Measurements from ENCODE around the gene DHRSX. TPM values are rescaled to one million over a fixed set of nuclear protein-coding genes. Genes with fewer than 3 reads are reported as not detected.

Gene DHRSX
- total and polyA plus RNA-seq, 2 of the 8 experiments (the other 6 are each of a cell fraction or from before 2014, with no cell fraction given), result 35.1 to 43.4 TPM

DNA sequence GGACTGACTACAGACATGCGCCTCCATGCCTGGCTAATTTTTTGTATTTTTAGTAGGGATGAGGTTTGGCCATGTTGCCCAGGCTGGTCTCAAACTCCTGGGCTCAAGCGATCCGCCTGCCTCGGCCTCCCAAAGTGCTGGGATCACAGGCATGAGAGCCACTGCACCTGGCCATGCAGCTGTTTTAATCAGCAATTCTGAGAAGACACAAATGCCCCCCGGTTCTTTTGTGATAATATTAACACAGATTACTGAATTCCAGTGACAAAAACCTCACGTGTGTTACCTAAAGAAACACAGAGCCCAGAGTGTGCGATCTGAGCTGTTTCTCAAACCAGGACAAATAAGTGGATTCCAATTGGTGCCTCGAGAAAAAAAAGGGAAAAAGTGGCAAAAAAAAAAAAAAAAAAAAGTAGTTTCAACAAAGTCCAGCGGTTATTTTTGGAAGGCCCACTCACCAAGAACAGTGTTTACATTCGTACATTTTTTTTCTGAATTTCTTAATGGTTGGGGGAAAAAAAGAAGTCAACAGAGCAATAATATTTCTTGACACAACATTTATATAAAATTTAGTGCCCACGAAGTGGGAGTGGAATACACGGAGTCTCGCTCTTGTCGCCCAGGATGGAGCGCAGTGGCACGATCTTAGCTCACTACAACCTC is 17.2 kb downstream of the DHRSX start:
- DNase-seq (ENCODE audit: low read depth in 1 of 2, low spot score in 2 of 2) (no peak), FAIRE-seq (no peak)
- no peak overlapping the region for H3K4ac ChIP-seq (replicated peaks; ENCODE audit: insufficient read length, low read depth, low read length)
- H3K4me3 ChIP-seq (ENCODE audit: extremely low read depth in 1 of 4, insufficient read depth in 2 of 4, low read depth in 3 of 4, low read length in 4 of 4), result no peak overlapping the region
- H2BK5ac ChIP-seq (ENCODE audit: low read depth, low read length), result no peak overlapping the region
- no peak overlapping the region for H3K27ac ChIP-seq (ENCODE audit: low read depth, low read length)
- no peak overlapping the region for H3K9ac ChIP-seq (replicated peaks in 1 of 4; ENCODE audit: extremely low read depth in 1 of 4, low read depth in 3 of 4, low read length in 3 of 4)
- H2AK5ac ChIP-seq (ENCODE audit: low read depth, low read length), result 0 out of 2 replicates have a peak overlapping the region, but pooled peaks have one; percentile 68
- peaks cover 14 to 85% of the 10 kb centered on the region in 2 experiments for H3K79me2 ChIP-seq (ENCODE audit: control insufficient read depth in 1 of 2, insufficient read depth in 2 of 2, low read length in 2 of 2)
- H3K27me3 ChIP-seq (replicated peaks in 1 of 4; ENCODE audit: control insufficient read depth in 3 of 4, extremely low read depth in 1 of 4, insufficient read depth in 3 of 4, low read length in 3 of 4), result no peaks in the 10 kb centered on the region
- peaks cover 5 to 13% (median 8%) of the 10 kb centered on the region in 4 experiments for H3K4me1 ChIP-seq (replicated peaks in 1 of 4; ENCODE audit: control insufficient read depth in 3 of 4, insufficient read depth in 4 of 4, low read length in 3 of 4)
- H3K23me2 ChIP-seq (ENCODE audit: low read depth, low read length), result peaks cover 2% of the 10 kb centered on the region; the same call in 1 of the 2 replicates
- no peak overlapping the region; a peak in 1 of 4 replicates for H3K4me2 ChIP-seq (ENCODE audit: insufficient read depth in 1 of 2, low read depth in 2 of 2, low read length in 2 of 2)
- no peak overlapping the region for H3K56ac ChIP-seq (replicated peaks; ENCODE audit: insufficient read length, low read depth, low read length)
- H4K20me1 ChIP-seq (replicated peaks in 1 of 2; ENCODE audit: control insufficient read depth in 1 of 2, insufficient read depth in 2 of 2, low read length in 2 of 2), result peaks cover 7 to 8% of the 10 kb centered on the region in 2 experiments
- no peaks in the 10 kb centered on the region; a peak in 1 of 4 replicates for H3K9me3 ChIP-seq (ENCODE audit: insufficient read depth in 2 of 2, low read depth in 1 of 2, low read length in 1 of 2)
- no peak overlapping the region for H4K8ac ChIP-seq (ENCODE audit: extremely low read depth, insufficient read depth, low read length)
- POLR2A ChIA-PET (ENCODE audit: partially characterized antibody), result no interaction called here
- 89% methylated on average over 15 of the region's 16 CpGs; no CpG with 5 or more reads in 1 of the 2 experiments for WGBS, 2 experiments (ENCODE audit: extremely low coverage in 1 of 2, insufficient coverage in 1 of 2, insufficient read length in 1 of 2, insufficient replicate concordance in 2 of 2, low coverage in 1 of 2, low lambda C conversion rate in 2 of 2, missing lambda C conversion rate in 1 of 2)
- H3K79me1 ChIP-seq (ENCODE audit: low read depth, low read length), result peaks cover 21% of the 10 kb centered on the region
- CTCF ChIA-PET (ENCODE audit: partially characterized antibody), result no interaction called here
- no peak overlapping the region for H2BK120ac ChIP-seq (replicated peaks; ENCODE audit: low read depth, low read length)
- no peak overlapping the region for H2BK20ac ChIP-seq (ENCODE audit: low read length)
- H4K5ac ChIP-seq (ENCODE audit: insufficient read length, low read depth, low read length), result no peak overlapping the region
- no peak overlapping the region for H4K91ac ChIP-seq (replicated peaks; ENCODE audit: insufficient read length, low read length)
- H3K23ac ChIP-seq (ENCODE audit: insufficient read length), result no peak overlapping the region
- H2BK12ac ChIP-seq (ENCODE audit: low read depth, low read length), result 0 out of 2 replicates have a peak overlapping the region, but pooled peaks have one; percentile 27
- H3K18ac ChIP-seq (ENCODE audit: extremely low read depth, low read length), result no peak overlapping the region
- H2AFZ ChIP-seq (ENCODE audit: low read length), result no peak overlapping the region
- no peak overlapping the region for H3K14ac ChIP-seq (ENCODE audit: insufficient read length)
- H3K36me3 ChIP-seq (ENCODE audit: control insufficient read depth in 2 of 4, insufficient read depth in 4 of 4, low read length in 3 of 4), result peaks cover 6 to 26% (median 15%) of the 10 kb centered on the region in 4 experiments; a peak in 7 of 8 replicates
- no peak overlapping the region for H2BK15ac ChIP-seq (ENCODE audit: low read length)
- TF ChIP-seq MAX (IDR thresholded peaks at IDR 0.05) (no peak), KDM1A (IDR thresholded peaks at IDR 0.05; ENCODE audit: borderline replicate concordance, low read length) (no peak), CTBP2 (IDR thresholded peaks at IDR 0.05; ENCODE audit: borderline replicate concordance, insufficient read depth, insufficient read length, low read length) (no peak), RBBP5 (IDR thresholded peaks at IDR 0.05; ENCODE audit: borderline replicate concordance, low read depth, low read length) (no peak), RNF2 (IDR thresholded peaks at IDR 0.05; ENCODE audit: borderline replicate concordance, low read depth, low read length, missing control alignments, poor library complexity, severe bottlenecking) (no peak)
- TF ChIP-seq, protein P1, sequence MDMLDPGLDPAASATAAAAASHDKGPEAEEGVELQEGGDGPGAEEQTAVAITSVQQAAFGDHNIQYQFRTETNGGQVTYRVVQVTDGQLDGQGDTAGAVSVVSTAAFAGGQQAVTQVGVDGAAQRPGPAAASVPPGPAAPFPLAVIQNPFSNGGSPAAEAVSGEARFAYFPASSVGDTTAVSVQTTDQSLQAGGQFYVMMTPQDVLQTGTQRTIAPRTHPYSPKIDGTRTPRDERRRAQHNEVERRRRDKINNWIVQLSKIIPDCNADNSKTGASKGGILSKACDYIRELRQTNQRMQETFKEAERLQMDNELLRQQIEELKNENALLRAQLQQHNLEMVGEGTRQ (IDR thresholded peaks at IDR 0.05; ENCODE audit: low read length), result no peak
- TF ChIP-seq, protein P2, sequence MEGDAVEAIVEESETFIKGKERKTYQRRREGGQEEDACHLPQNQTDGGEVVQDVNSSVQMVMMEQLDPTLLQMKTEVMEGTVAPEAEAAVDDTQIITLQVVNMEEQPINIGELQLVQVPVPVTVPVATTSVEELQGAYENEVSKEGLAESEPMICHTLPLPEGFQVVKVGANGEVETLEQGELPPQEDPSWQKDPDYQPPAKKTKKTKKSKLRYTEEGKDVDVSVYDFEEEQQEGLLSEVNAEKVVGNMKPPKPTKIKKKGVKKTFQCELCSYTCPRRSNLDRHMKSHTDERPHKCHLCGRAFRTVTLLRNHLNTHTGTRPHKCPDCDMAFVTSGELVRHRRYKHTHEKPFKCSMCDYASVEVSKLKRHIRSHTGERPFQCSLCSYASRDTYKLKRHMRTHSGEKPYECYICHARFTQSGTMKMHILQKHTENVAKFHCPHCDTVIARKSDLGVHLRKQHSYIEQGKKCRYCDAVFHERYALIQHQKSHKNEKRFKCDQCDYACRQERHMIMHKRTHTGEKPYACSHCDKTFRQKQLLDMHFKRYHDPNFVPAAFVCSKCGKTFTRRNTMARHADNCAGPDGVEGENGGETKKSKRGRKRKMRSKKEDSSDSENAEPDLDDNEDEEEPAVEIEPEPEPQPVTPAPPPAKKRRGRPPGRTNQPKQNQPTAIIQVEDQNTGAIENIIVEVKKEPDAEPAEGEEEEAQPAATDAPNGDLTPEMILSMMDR (IDR thresholded peaks at IDR 0.05; ENCODE audit: control extremely low read depth in 1 of 3, insufficient read depth in 1 of 3, low read depth in 1 of 3, low read length in 3 of 3), result no peak
